ENCODE measurements around the gene NLRP5.

- no peak for TF ChIP-seq EZH2 (IDR thresholded peaks at IDR 0.05)
- no peak for TF ChIP-seq CTCF (IDR thresholded peaks at IDR 0.05)
- TF ChIP-seq EZH2phosphoT487 (IDR thresholded peaks at IDR 0.05) = no peak
Observed at GRCh38 chr19:56107626-56108351, 121.2 kb downstream of the NLRP5 start.
